HUDEP-2 (cell line): ENCODE data around the gene SEPHS1.
"Not testable (repeated sequence)": the region's sequence is repeated elsewhere in the genome, so short reads cannot be mapped to it uniquely, and the experiment has no call there.

Source experiments
- DNase-seq, 76 experiments: peaks; one replicate each; lab custom pipeline; 2025; ENCODE audit not compliant: unreplicated experiment in 76 of 76; lab: John Stamatoyannopoulos, UW

The SEPHS1 gene

DNA sequence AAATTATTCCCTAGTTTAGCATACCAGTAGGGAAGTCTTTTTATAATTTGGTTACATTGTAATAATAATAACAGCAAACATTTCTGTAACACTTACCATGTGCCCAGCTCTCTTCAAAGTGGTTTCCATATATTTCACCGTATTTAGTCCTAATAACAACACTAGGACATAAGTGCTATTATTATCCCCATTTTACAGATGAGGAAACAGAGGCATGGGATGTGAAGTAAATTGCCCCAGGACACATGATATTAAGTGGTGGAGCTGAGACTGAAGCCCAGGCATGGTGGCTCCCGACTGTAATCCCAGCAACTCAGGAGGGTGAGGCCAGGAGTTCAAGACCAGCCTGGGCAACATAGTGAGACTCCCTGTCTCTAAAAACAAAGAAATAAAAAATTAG, 53.3 kb downstream of the SEPHS1 start:
- no peak for DNase-seq

DNA sequence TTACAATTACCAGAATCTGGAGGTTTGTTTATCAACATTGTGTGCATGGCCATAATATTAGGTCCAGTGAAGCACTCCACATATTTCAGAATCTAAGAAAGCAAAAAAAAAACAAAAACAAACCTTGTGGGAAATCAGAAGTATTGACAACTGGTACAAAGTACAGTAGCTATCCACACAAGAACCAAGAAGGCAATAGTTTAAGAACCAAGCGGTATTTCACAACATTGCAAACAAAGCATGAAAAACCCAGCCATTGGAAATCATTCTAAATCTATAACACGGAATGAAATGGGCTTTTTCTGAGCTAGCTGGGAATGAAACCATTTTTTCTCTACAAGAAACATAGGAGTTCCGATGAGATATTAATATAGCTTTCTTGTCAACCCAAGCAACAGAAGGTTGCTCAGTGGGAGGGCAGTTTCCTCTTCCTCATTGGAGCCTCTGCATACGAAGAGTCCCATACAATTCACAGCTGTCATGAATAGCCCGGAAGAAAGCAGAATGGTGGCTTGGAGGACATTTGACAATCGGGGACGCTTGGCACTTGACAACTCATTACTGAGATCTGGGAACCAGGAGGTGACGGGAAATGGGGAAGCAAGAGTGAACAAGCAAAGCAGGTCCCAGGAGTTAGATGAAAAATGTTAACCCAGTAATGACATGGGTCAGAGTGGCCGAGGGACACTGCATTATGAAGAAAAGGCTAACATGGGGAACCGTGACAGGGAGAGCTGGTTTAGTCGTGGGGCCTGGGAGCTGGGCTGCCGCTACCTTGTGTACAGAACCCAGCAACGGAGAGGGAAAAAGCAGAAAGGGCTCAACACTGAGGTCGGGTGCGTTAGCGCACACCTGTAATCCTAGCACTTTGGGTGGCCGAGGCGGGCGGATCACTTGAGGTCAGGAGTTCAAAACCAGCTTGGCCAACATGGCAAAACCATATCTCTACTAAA, 56.0 kb downstream of the SEPHS1 start:
- no peak for DNase-seq

DNA sequence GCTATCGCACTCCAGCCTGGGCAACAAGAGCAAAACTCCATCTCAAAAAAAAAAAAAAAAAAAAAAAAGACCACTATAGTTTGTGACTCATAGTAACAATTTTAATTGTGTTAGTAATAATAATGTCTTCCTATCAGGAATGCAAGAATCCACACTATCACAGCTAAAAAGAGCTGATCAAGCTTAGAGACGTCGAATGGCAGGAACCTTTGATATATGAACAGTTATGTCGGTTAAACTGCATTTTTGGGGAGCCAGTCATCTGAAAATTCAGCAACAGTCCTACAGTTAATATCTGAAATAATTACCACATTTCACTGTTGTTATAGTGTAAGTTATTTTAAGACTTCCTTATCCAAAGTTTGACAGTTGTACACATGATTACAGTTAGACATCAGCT, 57.0 kb downstream of the SEPHS1 start:
- no peak for DNase-seq

DNA sequence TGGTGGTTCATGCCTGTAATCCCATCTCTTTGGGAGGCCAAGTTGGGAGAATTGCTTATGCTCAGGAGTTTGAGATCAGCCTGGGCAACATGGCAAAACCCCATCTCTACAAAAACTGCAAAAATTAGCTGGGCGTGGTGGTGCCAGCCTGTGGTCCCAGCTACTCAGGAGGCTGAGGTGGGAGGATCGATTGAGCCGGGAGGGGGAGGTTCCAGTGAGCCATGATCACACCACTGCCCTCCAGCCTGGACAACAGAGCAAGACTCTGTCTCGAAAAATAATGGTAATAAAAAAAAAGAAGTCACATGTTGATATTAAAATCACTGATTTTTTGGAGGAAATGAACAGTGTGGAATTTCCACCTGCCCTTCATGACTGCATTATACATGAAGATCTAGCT, 64.0 kb downstream of the SEPHS1 start:
- no peak for DNase-seq

DNA sequence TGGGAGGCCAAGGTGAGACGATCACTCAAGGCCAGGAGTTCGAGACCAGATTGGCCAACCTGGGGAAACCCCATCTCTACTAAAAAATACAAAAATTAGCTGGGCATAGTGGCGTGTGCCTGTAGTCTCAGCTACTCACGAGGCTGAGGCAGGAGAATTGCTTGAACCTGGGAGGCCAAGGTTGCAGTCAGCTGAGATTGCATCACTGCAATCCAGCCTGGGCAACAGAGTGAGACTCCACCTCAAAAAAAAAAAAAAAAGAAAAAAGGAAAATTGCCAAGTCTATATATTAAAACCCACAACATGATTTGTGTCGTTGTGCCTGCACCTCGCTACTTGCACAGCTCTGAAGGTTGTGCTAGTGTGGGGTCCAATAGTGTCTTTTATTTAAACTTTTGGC, 65.7 kb downstream of the SEPHS1 start:
- DNase-seq = not testable (repeated sequence)

DNA sequence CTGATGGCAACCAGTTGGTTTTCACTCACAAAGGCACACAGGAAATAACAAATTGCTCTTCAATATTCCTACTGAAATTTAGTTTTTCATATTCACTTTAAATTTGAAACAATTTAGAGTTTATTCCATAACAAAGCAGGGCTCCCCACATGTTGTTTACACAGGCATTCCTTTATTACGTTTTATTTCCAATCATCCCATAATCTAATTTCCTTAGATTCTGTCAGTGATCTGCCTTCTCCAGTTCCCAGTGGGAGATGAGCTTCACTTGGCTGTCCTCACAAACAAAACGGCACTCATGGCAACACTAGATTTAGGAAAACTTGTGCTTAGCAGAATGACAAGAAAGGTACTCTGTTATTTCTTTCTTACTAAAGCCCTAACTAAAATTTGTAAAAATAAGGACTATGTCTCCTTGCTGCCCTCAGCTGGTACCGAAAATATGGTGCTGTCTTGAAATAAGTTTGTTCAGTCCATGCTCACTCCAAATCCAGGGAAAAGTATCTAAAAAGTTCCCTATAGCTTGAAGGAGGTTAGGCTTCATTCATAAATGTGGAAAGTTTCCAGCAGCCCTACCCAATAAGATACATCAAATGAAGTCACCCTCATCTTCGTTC, 71.2 kb downstream of the SEPHS1 start:
- DNase-seq = no peak

DNA sequence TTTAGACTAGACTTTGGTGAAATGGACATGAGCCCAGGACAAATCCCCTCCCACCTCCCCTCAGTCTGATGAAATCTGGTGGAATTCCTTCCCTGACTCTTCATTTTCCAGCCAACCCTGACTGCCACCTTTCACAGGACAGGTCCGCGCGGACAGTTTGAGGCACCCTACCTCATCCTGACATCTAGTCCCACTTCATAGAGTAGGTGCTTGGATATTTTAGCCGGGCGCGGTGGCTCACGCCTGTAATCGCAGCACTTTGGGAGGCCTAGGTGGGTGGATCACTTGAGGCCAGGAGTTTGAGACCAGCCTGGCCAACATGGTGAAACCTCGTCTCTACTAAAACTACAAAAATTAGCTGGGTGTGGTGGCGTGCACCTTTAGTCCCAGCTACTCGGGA, 71.9 kb downstream of the SEPHS1 start:
- not testable (repeated sequence) for DNase-seq

DNA sequence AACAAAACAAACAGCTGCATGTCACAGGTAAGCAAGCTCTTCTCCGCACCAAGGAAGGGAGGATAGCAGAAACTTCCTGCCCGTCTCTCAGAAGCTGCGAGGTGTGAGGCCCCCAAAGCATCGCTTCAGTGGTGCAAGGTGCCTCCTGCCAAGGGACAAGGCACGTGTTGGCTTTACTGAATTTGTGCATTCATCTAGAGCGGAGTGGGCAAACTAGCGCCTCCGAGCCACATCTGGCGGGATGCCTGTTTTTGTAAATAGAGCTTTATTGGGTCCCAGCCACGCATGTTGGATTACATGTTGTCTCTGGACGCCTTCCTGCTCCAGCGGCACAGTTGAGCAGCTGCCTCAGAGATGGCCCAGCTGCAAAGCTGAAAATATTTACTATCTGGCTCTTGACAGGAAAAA, 75.9 kb downstream of the SEPHS1 start:
- DNase-seq = no peak

DNA sequence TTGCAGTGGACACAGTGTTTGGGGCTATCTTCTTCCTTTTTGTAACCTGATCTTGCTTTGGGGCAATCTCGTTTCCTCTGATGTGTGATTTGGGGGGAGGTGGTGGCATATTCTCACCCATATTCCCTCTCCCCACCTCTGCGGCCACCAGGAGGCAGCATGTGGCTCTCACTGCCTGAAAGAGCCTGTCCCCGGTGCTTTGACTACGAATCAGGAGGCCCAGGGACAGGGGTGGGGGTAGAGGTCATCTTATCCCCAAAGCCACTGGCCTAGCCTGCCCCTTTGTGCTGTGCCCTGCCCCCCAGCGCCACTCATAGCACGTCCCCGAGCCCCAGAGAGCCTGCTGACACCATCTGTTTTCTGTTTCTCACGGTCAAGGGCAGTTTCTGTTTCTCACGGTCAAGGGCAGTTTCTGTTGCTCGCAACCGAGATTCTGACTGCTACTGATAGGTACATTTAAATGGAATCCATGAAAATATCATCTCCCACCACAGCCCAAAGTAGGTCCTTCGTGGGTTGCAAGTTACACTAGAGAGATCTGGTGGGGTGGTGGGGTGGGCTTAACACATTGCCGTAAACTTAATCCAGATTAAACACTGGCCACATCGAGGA, 76.4 kb downstream of the SEPHS1 start:
- DNase-seq = peak in 54 of 76 experiments; percentile 1 to 64 (median 26)

DNA sequence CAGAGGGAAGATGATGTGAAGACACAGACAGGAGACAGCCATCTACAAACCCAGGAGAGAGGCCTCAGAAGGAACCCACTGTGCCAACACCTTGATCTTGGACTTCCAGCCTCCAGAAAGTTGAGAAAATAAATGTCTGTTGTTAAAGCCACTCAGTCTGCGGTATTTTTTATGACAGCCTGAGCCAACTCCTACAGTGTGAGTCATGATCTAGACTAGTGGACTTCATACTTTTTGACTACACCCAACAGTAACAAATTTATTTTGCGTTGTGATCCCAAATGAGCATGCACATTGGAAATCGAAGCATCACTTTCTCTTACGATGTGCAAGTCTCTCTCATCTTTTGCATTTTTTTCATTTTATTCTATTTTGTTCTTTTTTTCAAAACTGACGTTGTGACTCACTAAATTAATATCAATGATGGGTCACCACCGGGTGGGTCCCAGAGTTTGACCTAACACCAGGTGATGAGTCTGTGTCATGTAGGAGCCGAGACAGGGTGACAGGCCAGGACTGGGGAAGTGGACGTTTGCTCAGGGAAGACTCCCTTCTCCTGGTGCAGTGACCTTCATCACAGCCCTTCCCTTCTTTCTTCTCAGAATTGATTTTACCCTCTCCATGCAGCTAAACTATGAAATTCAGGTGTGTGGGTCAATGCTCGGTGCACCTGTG, 77.1 kb downstream of the SEPHS1 start:
- no peak for DNase-seq

DNA sequence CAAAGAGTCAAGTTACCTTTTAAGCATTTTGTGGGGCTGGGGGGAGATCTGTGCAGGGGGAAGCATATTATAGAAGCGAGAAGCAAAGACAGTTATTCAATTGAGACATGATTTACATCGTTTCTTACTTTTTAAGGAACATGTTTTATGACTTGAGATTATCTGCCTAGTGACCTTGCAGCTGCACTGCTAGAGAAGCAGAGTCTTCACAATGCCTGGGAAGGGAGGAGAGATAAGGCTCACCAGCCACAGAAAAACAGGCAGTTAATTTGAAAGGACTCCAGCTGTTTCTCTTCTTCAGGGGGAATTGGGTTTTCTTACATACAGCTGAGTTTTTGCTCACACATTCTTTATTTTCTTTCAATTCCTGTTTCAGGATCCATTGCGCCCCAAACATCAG, 79.3 kb downstream of the SEPHS1 start:
- DNase-seq = peak in 11 of 76 experiments; percentile 1 to 40 (median 2)

DNA sequence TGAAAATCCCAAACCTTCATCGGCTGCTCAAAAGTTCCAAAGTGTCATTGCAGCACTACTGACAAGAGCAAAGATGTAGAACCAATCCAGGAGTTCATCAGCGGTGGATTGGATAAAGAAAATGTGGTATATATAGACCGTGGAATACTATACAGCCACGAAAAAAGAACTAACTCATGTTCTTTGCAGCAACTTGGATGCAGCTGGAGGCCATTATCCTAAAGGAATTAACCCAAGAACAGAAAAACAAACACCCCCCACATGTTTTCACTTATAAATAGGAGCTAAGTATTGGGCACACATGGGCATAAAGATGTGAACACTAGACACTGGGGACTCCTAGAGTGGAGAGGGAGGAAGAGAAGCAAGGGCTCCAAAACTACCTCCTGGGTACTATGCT, 79.8 kb downstream of the SEPHS1 start:
- no peak for DNase-seq
